Measurements from ENCODE around the gene PLD2. TPM values are rescaled to one million over a fixed set of nuclear protein-coding genes. Genes with fewer than 3 reads are reported as not detected.

Gene PLD2
- total and polyA plus RNA-seq, 9 of the 15 experiments (the other 6 are each of a cell fraction or from before 2014, with no cell fraction given) = 0.20 to 7.5 (median 3.3) TPM

DNA sequence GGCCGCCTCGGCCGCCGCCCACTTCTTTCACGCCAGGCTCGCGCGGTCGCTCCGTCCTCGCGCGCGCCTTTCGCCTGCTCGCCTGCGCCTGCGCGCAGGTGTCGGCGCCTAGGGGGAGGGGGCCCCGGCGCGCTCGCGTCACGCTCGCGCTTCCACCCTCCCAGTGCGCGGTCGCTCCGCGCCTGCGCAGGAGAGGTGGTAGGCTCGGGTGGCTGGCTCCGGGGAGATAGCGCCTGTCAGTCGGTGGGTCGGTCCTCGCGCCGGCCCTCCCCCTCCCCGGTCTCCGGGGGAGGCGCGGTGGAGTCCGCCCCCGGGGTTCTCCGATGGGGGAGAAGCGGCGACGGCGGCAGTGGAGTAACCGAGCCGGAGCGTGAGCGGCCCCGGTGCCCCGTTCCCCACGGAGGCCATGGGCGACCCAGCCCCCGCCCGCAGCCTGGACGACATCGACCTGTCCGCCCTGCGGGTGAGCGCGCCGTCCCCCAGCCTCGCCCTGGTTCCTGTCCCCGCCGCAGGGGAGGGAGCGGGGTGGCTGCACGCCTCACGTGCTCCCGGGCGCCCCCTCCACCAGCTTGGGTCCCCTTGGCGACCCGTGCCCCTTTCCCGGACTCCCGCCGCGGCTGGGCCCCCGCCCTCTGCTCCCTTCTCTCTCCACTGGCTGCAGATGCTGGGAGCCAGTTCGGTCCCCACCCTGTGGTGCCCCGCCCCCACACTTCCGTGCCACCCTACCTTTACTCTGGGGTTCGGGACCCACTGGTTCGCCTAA is 26.4 kb downstream of the PLD2 start, which contains the start of gene MINK1 (continued):
- TF ChIP-seq, protein P1, sequence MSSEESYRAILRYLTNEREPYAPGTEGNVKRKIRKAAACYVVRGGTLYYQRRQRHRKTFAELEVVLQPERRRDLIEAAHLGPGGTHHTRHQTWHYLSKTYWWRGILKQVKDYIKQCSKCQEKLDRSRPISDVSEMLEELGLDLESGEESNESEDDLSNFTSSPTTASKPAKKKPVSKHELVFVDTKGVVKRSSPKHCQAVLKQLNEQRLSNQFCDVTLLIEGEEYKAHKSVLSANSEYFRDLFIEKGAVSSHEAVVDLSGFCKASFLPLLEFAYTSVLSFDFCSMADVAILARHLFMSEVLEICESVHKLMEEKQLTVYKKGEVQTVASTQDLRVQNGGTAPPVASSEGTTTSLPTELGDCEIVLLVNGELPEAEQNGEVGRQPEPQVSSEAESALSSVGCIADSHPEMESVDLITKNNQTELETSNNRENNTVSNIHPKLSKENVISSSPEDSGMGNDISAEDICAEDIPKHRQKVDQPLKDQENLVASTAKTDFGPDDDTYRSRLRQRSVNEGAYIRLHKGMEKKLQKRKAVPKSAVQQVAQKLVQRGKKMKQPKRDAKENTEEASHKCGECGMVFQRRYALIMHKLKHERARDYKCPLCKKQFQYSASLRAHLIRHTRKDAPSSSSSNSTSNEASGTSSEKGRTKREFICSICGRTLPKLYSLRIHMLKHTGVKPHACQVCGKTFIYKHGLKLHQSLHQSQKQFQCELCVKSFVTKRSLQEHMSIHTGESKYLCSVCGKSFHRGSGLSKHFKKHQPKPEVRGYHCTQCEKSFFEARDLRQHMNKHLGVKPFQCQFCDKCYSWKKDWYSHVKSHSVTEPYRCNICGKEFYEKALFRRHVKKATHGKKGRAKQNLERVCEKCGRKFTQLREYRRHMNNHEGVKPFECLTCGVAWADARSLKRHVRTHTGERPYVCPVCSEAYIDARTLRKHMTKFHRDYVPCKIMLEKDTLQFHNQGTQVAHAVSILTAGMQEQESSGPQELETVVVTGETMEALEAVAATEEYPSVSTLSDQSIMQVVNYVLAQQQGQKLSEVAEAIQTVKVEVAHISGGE (CRISPR knock-in tag; IDR thresholded peaks at IDR 0.05) = no peak
- TF ChIP-seq SP1 (CRISPR knock-in tag; IDR thresholded peaks at IDR 0.05) = no peak
- TF ChIP-seq POLR2B (IDR thresholded peaks at IDR 0.05; ENCODE audit: low read depth, partially characterized antibody) = no peak
- TF ChIP-seq TRIM24 (IDR thresholded peaks at IDR 0.05) = no peak
- TF ChIP-seq DIDO1 (tag; IDR thresholded peaks at IDR 0.05; ENCODE audit: low read depth) = no peak
- TF ChIP-seq NCOA1 (IDR thresholded peaks at IDR 0.05; ENCODE audit: low read depth) = no peak
- no peak for TF ChIP-seq MCM7 (IDR thresholded peaks at IDR 0.05)
- TF ChIP-seq, protein P2, sequence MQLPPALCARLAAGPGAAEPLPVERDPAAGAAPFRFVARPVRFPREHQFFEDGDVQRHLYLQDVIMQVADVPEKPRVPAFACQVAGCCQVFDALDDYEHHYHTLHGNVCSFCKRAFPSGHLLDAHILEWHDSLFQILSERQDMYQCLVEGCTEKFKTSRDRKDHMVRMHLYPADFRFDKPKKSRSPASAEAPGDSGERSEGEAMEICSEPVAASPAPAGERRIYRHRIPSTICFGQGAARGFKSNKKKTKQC (CRISPR knock-in tag; IDR thresholded peaks at IDR 0.05) = no peak
- TF ChIP-seq ATF1 (CRISPR knock-in tag; IDR thresholded peaks at IDR 0.05) = no peak
- TF ChIP-seq ATF1 (tag; IDR thresholded peaks at IDR 0.05) = peak; percentile 85
- no peak for TF ChIP-seq HIVEP1 (CRISPR knock-in tag; IDR thresholded peaks at IDR 0.05)
- TF ChIP-seq, protein P3, sequence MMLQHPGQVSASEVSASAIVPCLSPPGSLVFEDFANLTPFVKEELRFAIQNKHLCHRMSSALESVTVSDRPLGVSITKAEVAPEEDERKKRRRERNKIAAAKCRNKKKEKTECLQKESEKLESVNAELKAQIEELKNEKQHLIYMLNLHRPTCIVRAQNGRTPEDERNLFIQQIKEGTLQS (IDR thresholded peaks at IDR 0.05) = no peak
- TF ChIP-seq, protein P3 (CRISPR knock-in tag; conservative IDR thresholded peaks at IDR 0.05) = no peak
- TF ChIP-seq, protein P4, sequence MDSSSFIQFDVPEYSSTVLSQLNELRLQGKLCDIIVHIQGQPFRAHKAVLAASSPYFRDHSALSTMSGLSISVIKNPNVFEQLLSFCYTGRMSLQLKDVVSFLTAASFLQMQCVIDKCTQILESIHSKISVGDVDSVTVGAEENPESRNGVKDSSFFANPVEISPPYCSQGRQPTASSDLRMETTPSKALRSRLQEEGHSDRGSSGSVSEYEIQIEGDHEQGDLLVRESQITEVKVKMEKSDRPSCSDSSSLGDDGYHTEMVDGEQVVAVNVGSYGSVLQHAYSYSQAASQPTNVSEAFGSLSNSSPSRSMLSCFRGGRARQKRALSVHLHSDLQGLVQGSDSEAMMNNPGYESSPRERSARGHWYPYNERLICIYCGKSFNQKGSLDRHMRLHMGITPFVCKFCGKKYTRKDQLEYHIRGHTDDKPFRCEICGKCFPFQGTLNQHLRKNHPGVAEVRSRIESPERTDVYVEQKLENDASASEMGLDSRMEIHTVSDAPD (CRISPR knock-in tag; IDR thresholded peaks at IDR 0.05) = no peak
- no peak for TF ChIP-seq POLR3G (IDR thresholded peaks at IDR 0.05; ENCODE audit: extremely low read depth, insufficient read length, insufficient replicate concordance)
- peak; percentile 7; the same call in 1 of the 2 replicates for TF ChIP-seq MECOM (CRISPR knock-in tag; IDR thresholded peaks at IDR 0.05)
- TF ChIP-seq, protein P5, sequence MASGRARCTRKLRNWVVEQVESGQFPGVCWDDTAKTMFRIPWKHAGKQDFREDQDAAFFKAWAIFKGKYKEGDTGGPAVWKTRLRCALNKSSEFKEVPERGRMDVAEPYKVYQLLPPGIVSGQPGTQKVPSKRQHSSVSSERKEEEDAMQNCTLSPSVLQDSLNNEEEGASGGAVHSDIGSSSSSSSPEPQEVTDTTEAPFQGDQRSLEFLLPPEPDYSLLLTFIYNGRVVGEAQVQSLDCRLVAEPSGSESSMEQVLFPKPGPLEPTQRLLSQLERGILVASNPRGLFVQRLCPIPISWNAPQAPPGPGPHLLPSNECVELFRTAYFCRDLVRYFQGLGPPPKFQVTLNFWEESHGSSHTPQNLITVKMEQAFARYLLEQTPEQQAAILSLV (tag; IDR thresholded peaks at IDR 0.05) = no peak
- TF ChIP-seq, protein P6, sequence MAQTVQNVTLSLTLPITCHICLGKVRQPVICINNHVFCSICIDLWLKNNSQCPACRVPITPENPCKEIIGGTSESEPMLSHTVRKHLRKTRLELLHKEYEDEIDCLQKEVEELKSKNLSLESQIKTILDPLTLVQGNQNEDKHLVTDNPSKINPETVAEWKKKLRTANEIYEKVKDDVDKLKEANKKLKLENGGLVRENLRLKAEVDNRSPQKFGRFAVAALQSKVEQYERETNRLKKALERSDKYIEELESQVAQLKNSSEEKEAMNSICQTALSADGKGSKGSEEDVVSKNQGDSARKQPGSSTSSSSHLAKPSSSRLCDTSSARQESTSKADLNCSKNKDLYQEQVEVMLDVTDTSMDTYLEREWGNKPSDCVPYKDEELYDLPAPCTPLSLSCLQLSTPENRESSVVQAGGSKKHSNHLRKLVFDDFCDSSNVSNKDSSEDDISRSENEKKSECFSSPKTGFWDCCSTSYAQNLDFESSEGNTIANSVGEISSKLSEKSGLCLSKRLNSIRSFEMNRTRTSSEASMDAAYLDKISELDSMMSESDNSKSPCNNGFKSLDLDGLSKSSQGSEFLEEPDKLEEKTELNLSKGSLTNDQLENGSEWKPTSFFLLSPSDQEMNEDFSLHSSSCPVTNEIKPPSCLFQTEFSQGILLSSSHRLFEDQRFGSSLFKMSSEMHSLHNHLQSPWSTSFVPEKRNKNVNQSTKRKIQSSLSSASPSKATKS (CRISPR knock-in tag; IDR thresholded peaks at IDR 0.05) = no peak
